Measurements from ENCODE around the gene VILL.

DNA sequence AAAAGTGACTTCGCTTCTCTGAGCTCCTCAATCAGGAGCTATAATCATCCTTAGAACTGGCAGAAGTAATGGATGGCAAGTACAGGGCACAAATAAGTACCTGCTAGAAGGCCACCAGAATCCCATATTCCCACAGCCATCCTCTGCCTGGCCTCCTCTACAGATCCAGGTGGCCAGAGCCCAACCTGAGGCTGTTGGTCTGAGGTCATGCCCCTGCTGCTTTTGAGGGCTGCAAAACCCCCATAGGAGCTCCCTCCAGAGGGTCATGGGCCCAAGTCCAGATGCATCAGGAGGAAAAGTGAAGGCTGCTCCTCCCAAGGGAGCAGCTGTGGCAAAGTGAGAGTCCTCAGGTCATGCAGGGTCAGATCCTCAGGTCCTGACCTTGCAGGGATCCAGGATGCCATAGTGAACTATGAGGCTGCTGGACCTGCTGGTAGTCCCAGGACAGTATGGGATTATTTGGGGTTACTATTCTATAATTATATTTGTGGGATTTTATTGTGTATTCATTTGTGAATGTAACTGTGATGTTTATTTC is 41.8 kb downstream of the VILL start:
- TF ChIP-seq, protein P1, sequence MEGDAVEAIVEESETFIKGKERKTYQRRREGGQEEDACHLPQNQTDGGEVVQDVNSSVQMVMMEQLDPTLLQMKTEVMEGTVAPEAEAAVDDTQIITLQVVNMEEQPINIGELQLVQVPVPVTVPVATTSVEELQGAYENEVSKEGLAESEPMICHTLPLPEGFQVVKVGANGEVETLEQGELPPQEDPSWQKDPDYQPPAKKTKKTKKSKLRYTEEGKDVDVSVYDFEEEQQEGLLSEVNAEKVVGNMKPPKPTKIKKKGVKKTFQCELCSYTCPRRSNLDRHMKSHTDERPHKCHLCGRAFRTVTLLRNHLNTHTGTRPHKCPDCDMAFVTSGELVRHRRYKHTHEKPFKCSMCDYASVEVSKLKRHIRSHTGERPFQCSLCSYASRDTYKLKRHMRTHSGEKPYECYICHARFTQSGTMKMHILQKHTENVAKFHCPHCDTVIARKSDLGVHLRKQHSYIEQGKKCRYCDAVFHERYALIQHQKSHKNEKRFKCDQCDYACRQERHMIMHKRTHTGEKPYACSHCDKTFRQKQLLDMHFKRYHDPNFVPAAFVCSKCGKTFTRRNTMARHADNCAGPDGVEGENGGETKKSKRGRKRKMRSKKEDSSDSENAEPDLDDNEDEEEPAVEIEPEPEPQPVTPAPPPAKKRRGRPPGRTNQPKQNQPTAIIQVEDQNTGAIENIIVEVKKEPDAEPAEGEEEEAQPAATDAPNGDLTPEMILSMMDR (IDR thresholded peaks at IDR 0.05; ENCODE audit: extremely low read depth in 1 of 2, insufficient read depth in 1 of 2, low read depth in 1 of 2, low read length in 2 of 2), result no peak
- TF ChIP-seq POLR2AphosphoS5 (IDR thresholded peaks at IDR 0.05; ENCODE audit: insufficient read depth, low read depth, low read length) (no peak), POLR2A (IDR thresholded peaks at IDR 0.05; ENCODE audit: low read depth, low read length) (no peak), EZH2 (IDR thresholded peaks at IDR 0.05; ENCODE audit: borderline replicate concordance, low read depth, low read length, severe bottlenecking) (no peak), GATA2 (IDR thresholded peaks at IDR 0.05; ENCODE audit: insufficient read depth, insufficient read length, low read depth, low read length) (no peak)
- TF ChIP-seq, protein P2, sequence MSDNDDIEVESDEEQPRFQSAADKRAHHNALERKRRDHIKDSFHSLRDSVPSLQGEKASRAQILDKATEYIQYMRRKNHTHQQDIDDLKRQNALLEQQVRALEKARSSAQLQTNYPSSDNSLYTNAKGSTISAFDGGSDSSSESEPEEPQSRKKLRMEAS (IDR thresholded peaks at IDR 0.05; ENCODE audit: insufficient read depth, insufficient read length), result no peak
